ENCODE measurements around the gene RPAIN. TPM values are rescaled to one million over a fixed set of nuclear protein-coding genes. Genes with fewer than 3 reads are reported as not detected.

Gene RPAIN
- polyA plus RNA-seq, 4 donors: 27.3 to 54.2 (median 30.9) TPM

GRCh38 chr17:5381542-5381941 lies 38.4 kb upstream of the RPAIN start:
- FAIRE-seq: no peak
- Histone ChIP-seq H3K27me3 (ENCODE audit: control insufficient read depth in 3 of 3, insufficient read depth in 3 of 3, low read length in 3 of 3) (no peaks in the 10 kb centered on the region), H3K4me3 (ENCODE audit: low read depth in 1 of 3, low read length in 3 of 3) (no peak overlapping the region), H3K36me3 (ENCODE audit: control insufficient read depth in 3 of 3, insufficient read depth in 2 of 3, low read depth in 1 of 3, low read length in 3 of 3) (peaks cover 25 to 58% (median 45%) of the 10 kb centered on the region in 3 donors), H3K9me3 (ENCODE audit: control insufficient read depth in 2 of 2, insufficient read depth in 1 of 2, low read depth in 1 of 2, low read length in 1 of 2) (no peaks in the 10 kb centered on the region), H3K27ac (ENCODE audit: low read depth in 1 of 3, low read length in 2 of 3) (no peak overlapping the region), H3K4me1 (ENCODE audit: control insufficient read depth in 3 of 3, insufficient read depth in 2 of 3, low read depth in 1 of 3, low read length in 2 of 3) (no peaks in the 10 kb centered on the region)
- DNase-seq: no peak
- WGBS, 3 donors: 92 to 97% (median 96%) methylated on average over 4 of the region's 4 CpGs

GRCh38 chr17:5391678-5392077 lies 28.3 kb upstream of the RPAIN start:
- DNase-seq (no peak), FAIRE-seq (no peak)
- H3K27me3 ChIP-seq (ENCODE audit: control insufficient read depth in 3 of 3, insufficient read depth in 3 of 3, low read length in 3 of 3): no peaks in the 10 kb centered on the region
- no peak overlapping the region for H3K27ac ChIP-seq (ENCODE audit: low read depth in 1 of 3, low read length in 2 of 3)
- no peaks in the 10 kb centered on the region for H3K9me3 ChIP-seq (ENCODE audit: control insufficient read depth in 2 of 2, insufficient read depth in 1 of 2, low read depth in 1 of 2, low read length in 1 of 2)
- H3K4me3 ChIP-seq (ENCODE audit: low read depth in 1 of 3, low read length in 3 of 3): no peak overlapping the region
- no peaks in the 10 kb centered on the region for H3K4me1 ChIP-seq (ENCODE audit: control insufficient read depth in 3 of 3, insufficient read depth in 2 of 3, low read depth in 1 of 3, low read length in 2 of 3)
- 86 to 90% (median 88%) methylated on average over 5 of the region's 5 CpGs for WGBS, 3 donors
- peaks cover 10 to 57% (median 28%) of the 10 kb centered on the region in 3 donors for H3K36me3 ChIP-seq (ENCODE audit: control insufficient read depth in 3 of 3, insufficient read depth in 2 of 3, low read depth in 1 of 3, low read length in 3 of 3)

GRCh38 chr17:5396612-5397011 lies 23.4 kb upstream of the RPAIN start:
- Histone ChIP-seq H3K4me3 (ENCODE audit: low read depth in 1 of 3, low read length in 3 of 3) (no peak overlapping the region), H3K27me3 (ENCODE audit: control insufficient read depth in 3 of 3, insufficient read depth in 3 of 3, low read length in 3 of 3) (no peaks in the 10 kb centered on the region), H3K9me3 (ENCODE audit: control insufficient read depth in 2 of 2, insufficient read depth in 1 of 2, low read depth in 1 of 2, low read length in 1 of 2) (no peaks in the 10 kb centered on the region), H3K4me1 (ENCODE audit: control insufficient read depth in 3 of 3, insufficient read depth in 2 of 3, low read depth in 1 of 3, low read length in 2 of 3) (no peaks in the 10 kb centered on the region), H3K27ac (ENCODE audit: low read depth in 1 of 3, low read length in 2 of 3) (no peak overlapping the region), H3K36me3 (ENCODE audit: control insufficient read depth in 3 of 3, insufficient read depth in 2 of 3, low read depth in 1 of 3, low read length in 3 of 3) (peaks cover 10 to 54% (median 17%) of the 10 kb centered on the region in 3 donors)
- FAIRE-seq (no peak), DNase-seq (no peak)
- 73 to 91% (median 85%) methylated on average over 2 of the region's 2 CpGs for WGBS, 3 donors

GRCh38 chr17:5399767-5400166 lies 20.2 kb upstream of the RPAIN start:
- H3K27me3 ChIP-seq (ENCODE audit: control insufficient read depth in 3 of 3, insufficient read depth in 3 of 3, low read length in 3 of 3): no peaks in the 10 kb centered on the region
- FAIRE-seq: no peak
- no peaks in the 10 kb centered on the region for H3K4me1 ChIP-seq (ENCODE audit: control insufficient read depth in 3 of 3, insufficient read depth in 2 of 3, low read depth in 1 of 3, low read length in 2 of 3)
- H3K27ac ChIP-seq (ENCODE audit: low read depth in 1 of 3, low read length in 2 of 3): no peak overlapping the region
- 86 to 91% (median 90%) methylated on average over 6 of the region's 6 CpGs for WGBS, 3 donors
- no peak for DNase-seq
- H3K9me3 ChIP-seq (ENCODE audit: control insufficient read depth in 2 of 2, insufficient read depth in 1 of 2, low read depth in 1 of 2, low read length in 1 of 2): no peaks in the 10 kb centered on the region
- peaks cover 7 to 47% (median 9%) of the 10 kb centered on the region in 3 donors for H3K36me3 ChIP-seq (ENCODE audit: control insufficient read depth in 3 of 3, insufficient read depth in 2 of 3, low read depth in 1 of 3, low read length in 3 of 3)
- no peak overlapping the region for H3K4me3 ChIP-seq (ENCODE audit: low read depth in 1 of 3, low read length in 3 of 3)

GRCh38 chr17:5405400-5405799 lies 14.6 kb upstream of the RPAIN start:
- FAIRE-seq (no peak), DNase-seq (peak in 1 of 2 donors; percentile 8)
- H3K27ac ChIP-seq (ENCODE audit: low read depth in 1 of 3, low read length in 2 of 3): no peak overlapping the region
- H3K4me3 ChIP-seq (ENCODE audit: low read depth in 1 of 3, low read length in 3 of 3): no peak overlapping the region
- H3K4me1 ChIP-seq (ENCODE audit: control insufficient read depth in 3 of 3, insufficient read depth in 2 of 3, low read depth in 1 of 3, low read length in 2 of 3): no peaks in the 10 kb centered on the region
- no peaks in the 10 kb centered on the region for H3K27me3 ChIP-seq (ENCODE audit: control insufficient read depth in 3 of 3, insufficient read depth in 3 of 3, low read length in 3 of 3)
- 32 to 73% (median 54%) methylated on average over 4 of the region's 4 CpGs for WGBS, 3 donors
- H3K9me3 ChIP-seq (ENCODE audit: control insufficient read depth in 2 of 2, insufficient read depth in 1 of 2, low read depth in 1 of 2, low read length in 1 of 2): no peaks in the 10 kb centered on the region
- peaks cover 23 to 34% (median 24%) of the 10 kb centered on the region in 3 donors for H3K36me3 ChIP-seq (ENCODE audit: control insufficient read depth in 3 of 3, insufficient read depth in 2 of 3, low read depth in 1 of 3, low read length in 3 of 3)

- WGBS, 3 donors: 85 to 93% (median 90%) methylated on average over 5 of the region's 5 CpGs
- peaks cover 26 to 35% (median 34%) of the 10 kb centered on the region in 3 donors for H3K36me3 ChIP-seq (ENCODE audit: control insufficient read depth in 3 of 3, insufficient read depth in 2 of 3, low read depth in 1 of 3, low read length in 3 of 3)
- no peaks in the 10 kb centered on the region for H3K9me3 ChIP-seq (ENCODE audit: control insufficient read depth in 2 of 2, insufficient read depth in 1 of 2, low read depth in 1 of 2, low read length in 1 of 2)
- H3K27me3 ChIP-seq (ENCODE audit: control insufficient read depth in 3 of 3, insufficient read depth in 3 of 3, low read length in 3 of 3): no peaks in the 10 kb centered on the region
- DNase-seq (no peak), FAIRE-seq (no peak)
- no peak overlapping the region for H3K27ac ChIP-seq (ENCODE audit: low read depth in 1 of 3, low read length in 2 of 3)
- no peak overlapping the region for H3K4me3 ChIP-seq (ENCODE audit: low read depth in 1 of 3, low read length in 3 of 3)
- no peaks in the 10 kb centered on the region for H3K4me1 ChIP-seq (ENCODE audit: control insufficient read depth in 3 of 3, insufficient read depth in 2 of 3, low read depth in 1 of 3, low read length in 2 of 3)
Observed at GRCh38 chr17:5408186-5408585, 11.8 kb upstream of the RPAIN start.

- 83 to 98% (median 93%) methylated on average over 7 of the region's 7 CpGs for whole genome bisulfite sequencing, 3 donors
- H3K36me3 ChIP-seq (ENCODE audit: control insufficient read depth in 3 of 3, insufficient read depth in 2 of 3, low read depth in 1 of 3, low read length in 3 of 3): peaks cover 16 to 40% (median 26%) of the 10 kb centered on the region in 3 donors
Observed at GRCh38 chr17:5410594-5411272, 9.2 kb upstream of the RPAIN start.

GRCh38 chr17:5413682-5414081 lies 6.3 kb upstream of the RPAIN start:
- H3K27ac ChIP-seq (ENCODE audit: low read depth in 1 of 3, low read length in 2 of 3): no peak overlapping the region
- H3K9me3 ChIP-seq (ENCODE audit: control insufficient read depth in 2 of 2, insufficient read depth in 1 of 2, low read depth in 1 of 2, low read length in 1 of 2): no peaks in the 10 kb centered on the region
- WGBS, 3 donors: 7 to 53% (median 35%) methylated on average over 4 of the region's 4 CpGs
- FAIRE-seq (no peak), DNase-seq (peak; percentile 27 to 77)
- no peak overlapping the region for H3K4me3 ChIP-seq (ENCODE audit: low read depth in 1 of 3, low read length in 3 of 3)
- peaks cover 5 to 45% (median 13%) of the 10 kb centered on the region in 3 donors for H3K36me3 ChIP-seq (ENCODE audit: control insufficient read depth in 3 of 3, insufficient read depth in 2 of 3, low read depth in 1 of 3, low read length in 3 of 3)
- H3K27me3 ChIP-seq (ENCODE audit: control insufficient read depth in 3 of 3, insufficient read depth in 3 of 3, low read length in 3 of 3): no peaks in the 10 kb centered on the region
- H3K4me1 ChIP-seq (ENCODE audit: control insufficient read depth in 3 of 3, insufficient read depth in 2 of 3, low read depth in 1 of 3, low read length in 2 of 3): peaks cover 0 to 9% (median 0%) of the 10 kb centered on the region in 3 donors

More at GRCh38 chr17:5410594-5411272, 9.2 kb upstream of the RPAIN start:
- Histone ChIP-seq H3K4me1 (ENCODE audit: control insufficient read depth in 3 of 3, insufficient read depth in 2 of 3, low read depth in 1 of 3, low read length in 2 of 3) (no peaks in the 10 kb centered on the region), H3K27ac (ENCODE audit: low read depth in 1 of 3, low read length in 2 of 3) (no peak overlapping the region), H3K4me3 (ENCODE audit: low read depth in 1 of 3, low read length in 3 of 3) (no peak overlapping the region), H3K9me3 (ENCODE audit: control insufficient read depth in 2 of 2, insufficient read depth in 1 of 2, low read depth in 1 of 2, low read length in 1 of 2) (no peaks in the 10 kb centered on the region), H3K27me3 (ENCODE audit: control insufficient read depth in 3 of 3, insufficient read depth in 3 of 3, low read length in 3 of 3) (no peaks in the 10 kb centered on the region)
- FAIRE-seq (no peak), DNase-seq (no peak)

- DNase-seq: peak; percentile 55 to 69
- Histone ChIP-seq H3K4me1 (ENCODE audit: control insufficient read depth in 3 of 3, insufficient read depth in 2 of 3, low read depth in 1 of 3, low read length in 2 of 3) (peaks cover 2 to 16% (median 3%) of the 10 kb centered on the region in 3 donors), H3K4me3 (ENCODE audit: low read depth in 1 of 3, low read length in 3 of 3) (no peak overlapping the region), H3K27me3 (ENCODE audit: control insufficient read depth in 3 of 3, insufficient read depth in 3 of 3, low read length in 3 of 3) (no peaks in the 10 kb centered on the region), H3K27ac (ENCODE audit: low read depth in 1 of 3, low read length in 2 of 3) (peak overlapping the region in 1 of 3 donors; percentile 30), H3K36me3 (ENCODE audit: control insufficient read depth in 3 of 3, insufficient read depth in 2 of 3, low read depth in 1 of 3, low read length in 3 of 3) (peaks cover 0 to 42% (median 8%) of the 10 kb centered on the region in 3 donors), H3K9me3 (ENCODE audit: control insufficient read depth in 2 of 2, insufficient read depth in 1 of 2, low read depth in 1 of 2, low read length in 1 of 2) (no peaks in the 10 kb centered on the region)
- WGBS, 3 donors: 14 to 66% (median 34%) methylated on average over 2 of the region's 2 CpGs
- no peak for FAIRE-seq
Observed at GRCh38 chr17:5416901-5417300, 3.1 kb upstream of the RPAIN start.

Data from small intestine (tissue), 7 donors.